ENCODE data around the gene TRMT112.
A peak's percentile ranks its signal among the peaks of the same experiment; 100 is the strongest.

The TRMT112 gene

DNA sequence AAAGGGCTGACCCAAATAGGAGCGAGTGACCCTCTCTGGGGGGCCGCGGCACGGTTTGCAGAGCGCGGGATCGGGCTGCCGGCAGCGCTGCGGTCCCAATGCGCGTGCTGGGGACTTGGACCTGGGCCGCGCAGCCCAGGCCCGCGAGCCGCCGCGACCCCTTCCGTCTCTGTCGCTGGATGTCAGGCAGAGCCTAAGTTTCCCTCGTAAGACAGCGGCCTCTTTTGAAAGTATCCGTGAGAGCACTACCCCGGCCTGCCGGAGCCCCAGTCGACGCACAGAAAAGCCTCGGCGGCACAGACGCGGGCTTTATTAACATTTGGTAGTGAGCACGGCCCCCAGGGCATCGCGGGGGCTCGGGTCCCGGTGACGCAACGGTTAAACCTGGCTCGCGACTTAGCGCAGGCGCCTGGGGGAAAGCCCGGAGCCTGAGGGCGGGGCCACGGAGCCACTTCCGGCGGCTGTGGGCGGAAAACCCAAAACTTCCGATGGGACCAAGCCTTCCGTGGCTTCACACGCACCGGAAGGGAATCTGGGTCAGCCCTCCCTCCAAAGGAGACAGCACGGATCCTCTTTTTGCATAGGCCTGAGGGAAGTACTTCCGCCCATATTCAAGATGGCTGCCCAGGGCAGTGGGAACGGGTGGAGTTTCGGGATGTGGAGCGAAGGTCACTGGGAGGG, 47.7 kb downstream of the TRMT112 start:
- peak; percentile 100 for DNase-seq (ENCODE audit: low read depth)

DNA sequence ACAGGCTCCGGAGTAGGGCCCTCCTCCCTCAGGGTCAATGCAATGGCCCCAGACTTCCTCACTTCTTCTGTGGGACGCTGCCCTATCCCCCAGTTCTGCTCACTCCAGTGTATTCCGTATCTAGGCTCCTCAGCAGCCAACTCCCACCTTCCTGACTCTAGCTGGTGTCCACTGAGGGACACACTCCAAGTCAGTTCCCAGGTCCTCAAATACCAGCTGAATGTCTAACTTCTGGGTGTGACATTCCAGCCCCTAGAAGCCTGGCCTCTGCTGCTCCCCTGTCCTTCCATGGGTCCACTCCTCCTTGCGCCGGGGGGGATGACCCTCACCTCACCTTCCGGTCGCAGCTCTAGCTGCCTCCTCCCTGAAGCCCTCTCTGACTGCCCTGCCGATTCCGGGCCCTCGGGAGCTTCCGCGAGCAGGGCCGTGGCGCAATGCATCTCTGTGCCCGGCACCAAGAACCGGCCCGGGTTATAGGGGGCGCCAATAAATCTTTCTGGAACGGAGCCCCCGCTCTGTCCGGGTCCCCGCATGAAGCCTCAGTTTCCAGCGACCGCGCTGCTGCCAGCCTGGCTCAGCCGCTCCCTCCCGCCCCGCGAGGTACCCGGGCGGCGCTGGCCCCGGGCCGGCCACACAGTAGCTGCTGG, 48.3 kb downstream of the TRMT112 start:
- peak; percentile 78 for DNase-seq (ENCODE audit: low read depth)

- DNase-seq (ENCODE audit: low read depth) = peak; percentile 55
These were observed 49.1 kb downstream of the TRMT112 start for GRCh38 chr11:64268025-64268892.

GRCh38 chr11:64267207-64267945, 50.0 kb downstream of the TRMT112 start:
- no peak for DNase-seq (ENCODE audit: low read depth)

Measured in ELR (cell line).